ENCODE results near the gene ATP2A2. TPM values are rescaled to one million over a fixed set of nuclear protein-coding genes. Genes with fewer than 3 reads are reported as not detected.

ATP2A2 gene
- total RNA-seq, 1 experiment from 2014 or later, result 239 TPM

DNA sequence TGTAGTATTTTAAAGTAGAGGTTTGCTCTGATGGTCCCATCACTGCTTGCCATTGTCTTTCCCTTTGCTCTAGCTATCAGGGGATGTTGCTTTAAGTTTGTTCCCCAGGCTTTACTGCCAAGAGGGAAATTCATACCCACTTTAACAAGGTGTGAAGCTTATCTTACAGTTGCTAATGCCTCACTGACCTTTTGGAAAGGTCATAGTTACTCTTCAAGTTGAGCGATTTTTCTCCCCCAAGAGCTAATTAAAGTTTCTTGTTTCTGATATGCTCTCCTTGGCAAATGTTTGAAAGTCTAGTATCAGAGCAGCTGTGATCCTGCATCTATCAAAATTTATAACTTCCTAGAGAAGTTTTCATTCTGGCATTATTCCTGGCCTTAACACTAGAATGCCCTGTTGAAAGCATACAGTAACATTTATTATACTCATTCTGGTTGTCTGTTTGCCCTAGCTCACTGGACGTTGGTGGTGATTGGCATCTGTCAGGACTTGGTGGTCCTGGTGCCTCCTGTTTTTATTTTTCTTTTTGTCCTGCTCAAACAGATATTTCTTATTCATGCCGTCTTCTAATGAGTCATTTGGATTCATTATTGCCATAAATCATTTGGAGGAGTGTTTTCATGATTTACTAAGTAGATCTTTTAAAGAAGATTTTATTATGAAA, 8.1 kb downstream of the ATP2A2 start:
- intact Hi-C loops (cut with micrococcal nuclease), result no loop called here
- Histone ChIP-seq H3K27me3 (ENCODE audit: insufficient read depth, low read length) (no peaks in the 10 kb centered on the region), H3K9me2 (ENCODE audit: insufficient read depth) (no peaks in the 10 kb centered on the region), H2AFZ (ENCODE audit: low read depth, low read length, poor library complexity, severe bottlenecking) (no peak overlapping the region), H3K9ac (ENCODE audit: low read length) (no peak overlapping the region), H3K4me3 (replicated peaks in 1 of 2; ENCODE audit: low read depth in 1 of 2, low read length in 2 of 2) (no peak overlapping the region), H3K27ac (ENCODE audit: low read depth, low read length) (peak overlapping the region; percentile 23; the same call in 1 of the 2 replicates), H4K20me1 (ENCODE audit: insufficient read depth) (peaks cover 45% of the 10 kb centered on the region; the same call in 1 of the 2 replicates), H3K36me3 (ENCODE audit: control insufficient read depth in 1 of 2, insufficient read depth in 2 of 2, low read length in 2 of 2) (peaks cover 25 to 70% of the 10 kb centered on the region in 2 experiments), H3K4me1 (ENCODE audit: control insufficient read depth in 1 of 2, insufficient read depth in 2 of 2, low read length in 2 of 2) (no peaks in the 10 kb centered on the region), H3K4me2 (ENCODE audit: low read length) (no peak overlapping the region), H3K79me2 (ENCODE audit: insufficient read depth, low read length) (peaks cover 100% of the 10 kb centered on the region), H3K9me3 (ENCODE audit: control insufficient read depth in 1 of 2, insufficient read depth in 1 of 2, low read depth in 1 of 2, low read length in 2 of 2) (no peaks in the 10 kb centered on the region)
- TF ChIP-seq SP1 (IDR thresholded peaks at IDR 0.05; ENCODE audit: low read depth) (no peak), CBX3 (IDR thresholded peaks at IDR 0.05; ENCODE audit: low read depth) (no peak), TCF7L2 (IDR thresholded peaks at IDR 0.05; ENCODE audit: borderline replicate concordance, extremely low read depth, insufficient read depth, insufficient read length) (no peak), ZFX (IDR thresholded peaks at IDR 0.05) (no peak), ZNF274 (IDR thresholded peaks at IDR 0.05; ENCODE audit: low read depth, low read length) (no peak), RAD21 (IDR thresholded peaks at IDR 0.05; ENCODE audit: low read depth) (no peak), EZH2 (IDR thresholded peaks at IDR 0.05) (no peak), EZH2phosphoT487 (IDR thresholded peaks at IDR 0.05; ENCODE audit: borderline replicate concordance) (no peak), YY1 (IDR thresholded peaks at IDR 0.05; ENCODE audit: extremely low read depth, insufficient replicate concordance, low read depth, low read length) (no peak), POLR2A (IDR thresholded peaks at IDR 0.05; ENCODE audit: borderline replicate concordance, extremely low read depth, insufficient read depth, insufficient read length) (no peak), SIN3A (IDR thresholded peaks at IDR 0.05; ENCODE audit: low read depth) (no peak)
- TF ChIP-seq, protein P1, sequence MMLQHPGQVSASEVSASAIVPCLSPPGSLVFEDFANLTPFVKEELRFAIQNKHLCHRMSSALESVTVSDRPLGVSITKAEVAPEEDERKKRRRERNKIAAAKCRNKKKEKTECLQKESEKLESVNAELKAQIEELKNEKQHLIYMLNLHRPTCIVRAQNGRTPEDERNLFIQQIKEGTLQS (IDR thresholded peaks at IDR 0.05), result no peak
- TF ChIP-seq, protein P2, sequence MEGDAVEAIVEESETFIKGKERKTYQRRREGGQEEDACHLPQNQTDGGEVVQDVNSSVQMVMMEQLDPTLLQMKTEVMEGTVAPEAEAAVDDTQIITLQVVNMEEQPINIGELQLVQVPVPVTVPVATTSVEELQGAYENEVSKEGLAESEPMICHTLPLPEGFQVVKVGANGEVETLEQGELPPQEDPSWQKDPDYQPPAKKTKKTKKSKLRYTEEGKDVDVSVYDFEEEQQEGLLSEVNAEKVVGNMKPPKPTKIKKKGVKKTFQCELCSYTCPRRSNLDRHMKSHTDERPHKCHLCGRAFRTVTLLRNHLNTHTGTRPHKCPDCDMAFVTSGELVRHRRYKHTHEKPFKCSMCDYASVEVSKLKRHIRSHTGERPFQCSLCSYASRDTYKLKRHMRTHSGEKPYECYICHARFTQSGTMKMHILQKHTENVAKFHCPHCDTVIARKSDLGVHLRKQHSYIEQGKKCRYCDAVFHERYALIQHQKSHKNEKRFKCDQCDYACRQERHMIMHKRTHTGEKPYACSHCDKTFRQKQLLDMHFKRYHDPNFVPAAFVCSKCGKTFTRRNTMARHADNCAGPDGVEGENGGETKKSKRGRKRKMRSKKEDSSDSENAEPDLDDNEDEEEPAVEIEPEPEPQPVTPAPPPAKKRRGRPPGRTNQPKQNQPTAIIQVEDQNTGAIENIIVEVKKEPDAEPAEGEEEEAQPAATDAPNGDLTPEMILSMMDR (IDR thresholded peaks at IDR 0.05 in 2 of 3, conservative IDR thresholded peaks at IDR 0.05 in 1 of 3; ENCODE audit: borderline replicate concordance in 1 of 3, insufficient read depth in 1 of 3, low read depth in 2 of 3, low read length in 2 of 3), result no peak
- TF ChIP-seq, protein P3, sequence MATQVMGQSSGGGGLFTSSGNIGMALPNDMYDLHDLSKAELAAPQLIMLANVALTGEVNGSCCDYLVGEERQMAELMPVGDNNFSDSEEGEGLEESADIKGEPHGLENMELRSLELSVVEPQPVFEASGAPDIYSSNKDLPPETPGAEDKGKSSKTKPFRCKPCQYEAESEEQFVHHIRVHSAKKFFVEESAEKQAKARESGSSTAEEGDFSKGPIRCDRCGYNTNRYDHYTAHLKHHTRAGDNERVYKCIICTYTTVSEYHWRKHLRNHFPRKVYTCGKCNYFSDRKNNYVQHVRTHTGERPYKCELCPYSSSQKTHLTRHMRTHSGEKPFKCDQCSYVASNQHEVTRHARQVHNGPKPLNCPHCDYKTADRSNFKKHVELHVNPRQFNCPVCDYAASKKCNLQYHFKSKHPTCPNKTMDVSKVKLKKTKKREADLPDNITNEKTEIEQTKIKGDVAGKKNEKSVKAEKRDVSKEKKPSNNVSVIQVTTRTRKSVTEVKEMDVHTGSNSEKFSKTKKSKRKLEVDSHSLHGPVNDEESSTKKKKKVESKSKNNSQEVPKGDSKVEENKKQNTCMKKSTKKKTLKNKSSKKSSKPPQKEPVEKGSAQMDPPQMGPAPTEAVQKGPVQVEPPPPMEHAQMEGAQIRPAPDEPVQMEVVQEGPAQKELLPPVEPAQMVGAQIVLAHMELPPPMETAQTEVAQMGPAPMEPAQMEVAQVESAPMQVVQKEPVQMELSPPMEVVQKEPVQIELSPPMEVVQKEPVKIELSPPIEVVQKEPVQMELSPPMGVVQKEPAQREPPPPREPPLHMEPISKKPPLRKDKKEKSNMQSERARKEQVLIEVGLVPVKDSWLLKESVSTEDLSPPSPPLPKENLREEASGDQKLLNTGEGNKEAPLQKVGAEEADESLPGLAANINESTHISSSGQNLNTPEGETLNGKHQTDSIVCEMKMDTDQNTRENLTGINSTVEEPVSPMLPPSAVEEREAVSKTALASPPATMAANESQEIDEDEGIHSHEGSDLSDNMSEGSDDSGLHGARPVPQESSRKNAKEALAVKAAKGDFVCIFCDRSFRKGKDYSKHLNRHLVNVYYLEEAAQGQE (IDR thresholded peaks at IDR 0.05; ENCODE audit: low read depth), result no peak
- ChIA-PET CTCF (no interaction called here), RAD21 (ENCODE audit: low non-redundant PET in 1 of 2, low total read pairs in 2 of 2, uncharacterized antibody in 2 of 2, unreplicated experiment in 2 of 2) (no interaction called here), POLR2A (interaction anchor here (1.4 kb wide), 1 partner anchor 9 kb away, joined by 3 read pairs; no protein-coding TSS in a partner anchor)
- BruUV-seq (replicated peaks), result no TSS peak
- DNase-seq (ENCODE audit: low read depth, low spot score), result no peak
- ATAC-seq, result no peak
